ENCODE measurements around the gene OPCML.

The OPCML gene

DNA sequence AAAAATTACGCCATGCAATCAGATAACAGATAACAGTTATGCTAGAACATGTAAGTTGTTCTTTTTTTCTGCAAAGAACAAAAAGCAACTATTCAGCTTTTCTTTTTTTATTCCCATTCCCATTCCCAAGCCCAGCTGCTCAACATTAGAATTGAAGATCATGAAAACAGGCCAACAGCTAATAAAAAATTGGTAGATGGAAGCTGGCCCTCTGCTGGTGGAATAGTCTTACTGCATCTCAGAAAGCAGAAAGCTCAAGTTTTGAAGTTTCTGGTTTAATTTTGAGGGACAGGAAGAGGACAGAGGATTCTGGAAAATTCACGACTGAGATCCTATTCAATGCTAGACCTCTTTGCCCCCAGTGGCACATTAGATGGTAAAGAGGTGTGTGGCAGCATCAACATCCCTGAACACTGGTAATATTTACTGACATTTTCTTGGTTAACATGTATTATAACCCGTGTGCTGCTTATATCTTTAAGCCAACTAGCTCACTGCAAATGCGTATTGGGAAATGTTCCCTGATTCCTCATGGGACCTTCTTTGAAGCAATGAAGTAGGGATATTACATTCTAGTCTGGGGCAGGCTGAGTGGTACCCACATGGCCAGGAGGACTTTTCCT is 591.2 kb downstream of the OPCML start:
- no peak for DNase-seq (ENCODE audit: low spot score)

DNA sequence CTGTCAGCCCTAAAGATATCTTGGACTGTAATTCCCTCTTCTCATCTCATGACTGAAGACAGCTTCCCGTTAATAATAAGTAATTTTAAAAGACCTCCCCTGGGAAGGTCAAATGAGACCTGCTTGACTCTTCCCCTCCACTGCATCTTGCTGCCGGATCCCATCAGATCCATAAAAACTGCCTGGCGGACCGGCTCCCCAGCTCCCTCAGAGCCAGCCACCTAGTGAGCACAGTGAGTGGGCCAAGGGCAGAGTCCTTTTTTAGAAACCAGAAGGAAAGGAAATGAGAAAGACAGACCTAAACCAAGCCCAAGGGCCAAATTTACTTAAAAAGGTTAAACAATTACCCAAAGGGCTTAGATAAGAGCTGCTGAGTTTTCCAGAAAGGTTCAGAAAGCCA is 595.3 kb downstream of the OPCML start:
- no peak for DNase-seq (ENCODE audit: low spot score)

DNA sequence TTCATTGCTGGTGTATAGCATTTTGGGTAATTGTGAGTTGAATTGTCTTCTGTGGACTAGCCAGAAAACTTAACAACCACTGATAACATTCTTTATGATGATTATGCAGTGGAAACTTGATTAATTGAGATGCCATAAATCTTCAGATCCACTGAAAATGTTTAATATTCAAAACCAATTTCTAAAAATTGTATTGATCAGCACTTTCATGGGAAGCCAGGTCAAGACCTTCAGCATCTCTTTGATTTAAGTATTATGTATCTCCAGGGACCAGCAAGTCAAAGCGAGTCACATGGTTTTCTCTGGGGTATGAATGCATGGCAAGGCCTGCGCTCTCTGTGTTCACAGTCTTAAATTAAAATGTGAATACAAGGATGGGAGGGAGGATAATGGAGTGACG is 596.9 kb downstream of the OPCML start:
- no peak for DNase-seq (ENCODE audit: low spot score)

DNA sequence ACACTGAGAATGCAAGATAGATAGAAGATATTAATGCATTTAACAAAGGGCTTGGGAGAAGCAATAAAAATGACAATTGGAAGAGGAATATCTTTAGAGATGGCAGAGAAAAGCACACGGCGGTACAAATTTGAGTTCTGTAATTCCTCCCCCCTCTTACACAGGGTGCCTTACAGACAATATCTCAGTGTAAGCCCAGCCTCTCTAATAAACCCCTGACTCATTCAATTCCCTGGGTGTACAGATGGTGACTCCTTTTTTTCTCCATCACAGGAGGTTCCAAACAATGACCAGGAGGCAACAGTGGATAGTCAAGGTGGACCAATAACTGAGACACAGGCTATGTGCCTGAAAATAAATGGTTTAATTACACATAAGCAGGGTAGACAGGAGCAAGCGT is 598.6 kb downstream of the OPCML start:
- no peak for DNase-seq (ENCODE audit: low spot score)

DNA sequence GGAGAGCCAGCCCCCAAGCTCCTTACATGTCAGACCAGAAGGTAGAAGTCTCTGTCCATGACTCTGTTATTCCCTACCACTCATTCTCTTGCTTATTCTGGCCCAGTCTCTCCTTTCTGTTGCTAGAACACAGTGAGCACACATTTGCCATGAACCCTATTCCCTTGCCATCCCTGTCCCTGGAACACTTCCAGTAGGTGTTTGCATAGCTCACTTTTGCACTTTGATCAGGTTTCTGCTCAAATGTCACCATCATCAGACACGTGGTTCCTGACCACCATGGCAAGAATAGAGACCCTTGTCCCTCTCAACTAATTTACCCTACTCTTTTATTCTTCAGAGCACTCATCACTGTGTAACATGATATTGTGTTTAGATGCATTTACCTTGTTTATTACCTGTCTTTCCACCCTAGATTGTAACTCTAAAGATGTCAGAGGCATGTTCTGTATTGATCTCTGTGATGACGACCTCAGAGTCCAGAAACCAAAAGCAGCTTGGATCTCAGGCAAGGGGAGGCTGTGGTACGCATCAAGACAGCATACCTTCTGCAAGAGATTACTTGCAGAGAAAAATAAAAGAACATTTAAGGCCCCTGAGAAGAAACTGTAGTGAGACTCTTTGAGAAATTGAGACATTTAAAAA is 606.4 kb downstream of the OPCML start:
- no peak for DNase-seq (ENCODE audit: low spot score)

DNA sequence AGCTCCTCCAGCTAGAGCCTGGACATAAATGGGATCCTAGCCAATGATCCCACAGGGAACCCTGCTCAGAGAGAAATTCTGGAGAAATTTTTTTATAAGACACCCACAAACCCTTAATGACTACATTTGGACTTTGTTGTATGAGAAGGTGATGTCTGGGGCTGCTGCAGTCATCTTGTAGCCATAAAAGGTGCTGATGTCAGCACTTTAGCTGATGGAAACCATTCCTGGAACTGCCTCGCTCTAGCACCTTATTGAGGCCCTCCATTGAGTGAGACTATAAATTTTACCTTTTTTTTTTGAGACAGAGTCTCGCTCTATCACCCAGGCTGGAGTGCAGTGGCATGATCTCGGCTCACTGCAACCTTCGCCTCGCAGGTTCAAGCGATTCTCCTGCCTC is 610.7 kb downstream of the OPCML start:
- no peak for DNase-seq (ENCODE audit: low spot score)

DNA sequence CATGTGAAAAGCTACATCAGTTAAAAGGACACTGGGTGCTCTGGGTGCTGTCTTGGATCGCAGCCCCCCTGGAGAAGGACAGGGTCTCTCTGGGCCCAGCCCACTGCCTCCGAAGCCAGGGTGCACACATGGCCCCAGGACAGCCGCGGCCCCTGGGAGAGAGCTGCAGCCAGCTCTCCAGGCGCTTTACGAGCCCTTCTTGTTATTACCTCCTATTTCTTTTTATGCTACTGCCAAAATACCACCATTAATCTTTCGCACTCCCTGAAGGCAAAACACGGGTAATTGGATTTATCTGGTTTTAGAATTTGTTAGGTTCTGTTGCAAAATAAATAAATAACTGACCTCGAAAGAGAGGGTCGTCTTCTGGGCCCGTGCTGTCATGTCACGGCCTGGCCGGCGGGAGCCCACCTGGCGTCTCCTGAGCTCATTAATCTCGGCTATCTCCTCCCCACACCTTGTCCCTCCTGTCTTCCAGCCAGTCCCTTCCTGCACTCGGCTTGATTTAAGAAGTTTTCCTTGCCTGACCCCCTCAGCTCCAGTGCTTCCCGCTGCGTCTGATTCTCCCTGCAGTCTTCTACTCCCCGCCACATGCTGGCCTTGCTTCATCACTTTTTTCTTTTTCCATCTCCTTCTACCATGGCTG is 611.7 kb downstream of the OPCML start:
- no peak for DNase-seq (ENCODE audit: low spot score)

DNA sequence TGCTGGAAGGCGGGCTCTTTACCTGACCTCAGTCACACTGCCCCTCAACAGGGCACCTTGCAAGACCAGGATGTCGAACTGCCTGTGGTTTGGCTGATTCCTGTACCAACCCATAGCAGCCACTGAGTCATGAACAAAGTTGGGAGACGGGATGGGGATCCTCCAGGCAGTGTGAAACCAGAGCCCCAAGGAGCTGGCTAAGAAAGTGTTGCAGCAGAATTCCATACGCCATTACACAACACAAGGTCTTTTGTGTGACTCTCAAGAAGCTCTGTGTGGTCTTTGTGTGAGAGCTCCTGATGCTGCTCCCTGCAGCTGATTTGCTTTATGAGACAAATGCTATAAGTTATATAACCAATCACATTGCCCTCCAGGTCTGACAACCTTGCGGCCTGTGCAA is 617.7 kb downstream of the OPCML start:
- DNase-seq (ENCODE audit: low spot score): no peak

DNA sequence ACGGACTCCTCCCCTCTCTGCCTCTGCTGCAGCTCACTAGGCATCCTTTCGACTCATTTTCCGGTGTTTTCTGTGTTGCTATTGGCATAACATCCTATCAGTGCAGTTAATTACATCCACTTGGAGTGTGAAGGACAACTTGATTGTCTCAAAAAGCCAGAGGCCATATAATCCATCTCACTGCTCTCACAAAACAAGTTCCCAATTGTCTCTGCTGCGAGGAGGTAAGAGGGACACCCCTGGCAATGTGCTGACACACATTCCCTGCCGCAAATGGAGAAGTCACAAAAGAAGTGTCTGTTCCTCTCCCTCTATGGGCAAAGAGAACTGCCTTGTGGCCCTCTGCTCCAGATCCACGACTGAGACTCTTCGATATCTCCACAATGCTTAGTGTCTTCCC is 618.4 kb downstream of the OPCML start:
- DNase-seq (ENCODE audit: low spot score): no peak

DNA sequence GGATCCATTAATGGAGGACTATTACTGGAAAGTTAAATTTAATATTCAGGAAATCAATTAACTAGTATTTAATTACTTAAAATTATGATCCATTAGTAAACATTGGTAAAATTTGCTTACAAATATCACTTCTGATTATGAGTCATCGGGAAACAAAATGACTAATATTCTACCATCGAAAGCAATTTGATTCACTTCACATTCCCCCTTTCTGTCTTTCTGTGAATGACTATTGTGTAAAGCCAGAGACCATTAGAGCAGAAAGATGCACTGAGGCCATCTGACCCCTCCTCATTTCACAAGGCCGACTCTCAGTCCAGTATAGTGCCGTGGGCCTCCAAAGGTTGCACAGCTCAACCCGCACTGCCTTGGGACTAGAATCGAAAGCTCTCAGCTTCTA is 619.0 kb downstream of the OPCML start:
- DNase-seq (ENCODE audit: low spot score): no peak

DNA sequence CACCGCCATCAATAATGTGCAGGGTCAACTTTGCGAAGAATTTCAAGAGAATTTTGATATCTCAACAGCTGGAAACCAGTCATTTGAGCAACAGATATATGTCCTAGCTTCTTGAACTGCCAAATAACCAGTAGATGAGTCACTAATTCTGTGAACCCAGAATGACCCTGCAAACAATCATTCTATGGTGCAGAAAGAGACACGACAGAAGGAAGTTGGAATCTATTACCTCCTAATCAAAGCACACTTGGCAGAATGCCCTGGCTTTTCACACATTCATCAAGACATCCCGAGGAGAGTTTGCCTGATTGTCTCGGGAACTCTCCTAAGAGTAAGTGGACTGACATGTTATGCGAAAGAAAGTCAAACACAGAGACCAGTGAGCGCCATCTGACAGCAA is 621.1 kb downstream of the OPCML start:
- no peak for DNase-seq (ENCODE audit: low spot score)

DNA sequence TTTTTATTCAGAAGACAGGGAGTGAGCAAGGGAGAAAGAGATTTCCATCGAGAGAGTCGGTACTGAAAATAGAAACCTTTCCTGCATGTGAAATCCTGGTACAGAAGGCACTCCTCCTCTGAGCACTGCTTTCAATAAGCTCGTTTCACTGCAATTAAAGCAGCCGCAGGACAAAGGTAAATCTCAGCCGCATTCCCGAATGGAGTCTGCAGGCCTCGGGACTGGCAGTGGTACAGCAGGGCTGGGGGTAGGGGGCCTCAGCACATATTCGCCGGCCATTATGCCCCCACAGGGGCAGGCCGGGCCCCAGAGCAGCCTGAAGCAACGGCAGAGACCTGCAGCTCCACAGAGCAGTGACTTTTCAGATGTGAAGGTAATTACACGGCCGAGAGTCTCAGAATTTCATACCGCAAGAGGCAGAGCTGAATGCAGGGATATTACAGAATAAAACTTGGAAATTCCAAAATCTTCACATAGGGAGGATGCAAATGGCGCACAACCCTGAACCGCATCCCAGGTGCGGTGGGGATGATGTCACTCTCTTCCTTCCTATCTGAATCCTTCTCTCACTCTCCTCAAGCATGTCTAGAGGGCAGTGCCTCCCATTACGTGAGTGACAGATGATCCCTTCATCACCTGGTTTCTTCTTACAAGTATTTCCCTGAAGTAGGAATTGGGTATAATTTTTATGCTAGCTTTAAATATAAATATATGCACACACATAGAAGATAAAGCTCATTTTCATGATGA is 622.1 kb downstream of the OPCML start:
- DNase-seq (ENCODE audit: low spot score): no peak

DNA sequence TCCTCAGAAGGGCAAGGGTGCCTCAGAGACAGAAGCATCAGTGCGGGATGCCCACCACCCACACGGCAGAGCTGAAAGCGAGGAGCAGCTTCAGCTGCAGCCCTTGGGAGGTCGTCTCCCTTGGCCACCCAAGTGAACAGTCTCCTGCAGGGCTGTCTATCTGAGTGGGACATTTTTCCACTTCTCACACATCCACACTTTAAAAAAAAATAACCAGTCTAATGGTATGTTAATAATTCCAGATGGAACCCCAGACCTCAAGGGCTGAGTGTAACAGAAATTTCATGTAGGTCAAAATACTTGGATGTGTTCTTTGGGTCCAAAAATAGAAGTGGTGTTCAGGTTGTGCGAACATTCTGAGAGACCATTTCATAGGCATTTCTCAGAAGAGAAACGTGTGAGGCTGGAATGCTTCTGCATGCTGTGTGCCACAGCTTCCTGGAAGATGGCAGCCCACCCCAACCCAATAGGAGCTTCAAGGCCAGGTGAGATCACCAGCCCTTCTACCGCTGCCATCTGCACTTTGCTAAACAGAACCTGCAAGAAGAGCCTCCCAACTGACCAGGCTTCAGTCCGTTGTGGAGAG is 623.2 kb downstream of the OPCML start:
- no peak for DNase-seq (ENCODE audit: low spot score)

DNA sequence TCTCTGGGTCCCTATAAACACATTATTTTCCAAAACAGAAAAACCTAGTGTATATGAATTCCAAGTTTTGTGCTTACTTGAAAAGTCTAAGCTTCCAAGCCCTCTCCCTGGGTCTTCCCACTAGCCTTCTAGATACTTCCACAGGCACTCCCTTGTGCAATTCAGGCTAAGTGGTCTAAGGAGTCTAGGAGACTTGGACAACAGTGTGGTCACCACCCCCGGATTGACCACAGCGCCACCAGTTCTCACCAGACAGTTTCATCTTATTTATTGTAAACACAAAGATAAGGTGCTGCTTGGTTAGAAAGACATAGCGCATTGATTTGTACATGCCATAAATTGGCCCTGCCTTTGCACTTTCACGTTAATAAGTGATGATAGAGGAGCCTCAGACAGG is 623.9 kb downstream of the OPCML start:
- no peak for DNase-seq (ENCODE audit: low spot score)

DNA sequence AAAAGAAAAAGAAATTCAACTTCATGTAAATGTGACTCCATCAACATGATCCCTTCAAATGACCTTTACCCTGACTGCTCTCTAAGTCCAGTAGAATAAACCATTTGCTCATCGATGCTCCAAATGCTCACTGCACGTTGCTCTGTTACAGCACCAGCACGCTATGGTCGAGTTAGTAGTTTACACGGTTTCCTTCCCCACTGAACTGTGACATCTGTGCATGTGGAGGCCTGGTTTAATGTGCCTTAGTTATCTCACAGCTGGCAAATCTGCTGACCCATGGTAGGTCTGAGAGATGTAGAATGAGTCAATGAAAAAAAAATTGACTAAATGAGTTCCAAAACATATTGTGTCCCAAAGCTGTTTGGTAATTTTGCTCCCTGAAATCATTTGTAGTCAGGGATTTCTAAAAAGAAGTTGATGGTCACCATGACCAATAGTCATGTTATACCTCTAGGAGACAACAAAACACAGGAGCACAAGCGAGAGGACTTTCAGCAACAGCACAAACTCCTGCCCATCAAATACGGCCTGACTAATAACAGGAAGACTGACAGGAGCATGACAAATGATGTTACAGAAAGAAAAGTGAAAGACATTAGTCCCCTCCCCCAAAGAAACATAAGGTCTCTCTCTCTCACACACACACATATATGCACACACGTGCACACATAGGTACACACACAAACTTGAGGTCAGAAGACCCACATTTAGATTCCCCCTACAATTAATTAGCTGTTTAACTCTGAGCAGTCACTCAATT is 624.5 kb downstream of the OPCML start:
- DNase-seq (ENCODE audit: low spot score): no peak

DNA sequence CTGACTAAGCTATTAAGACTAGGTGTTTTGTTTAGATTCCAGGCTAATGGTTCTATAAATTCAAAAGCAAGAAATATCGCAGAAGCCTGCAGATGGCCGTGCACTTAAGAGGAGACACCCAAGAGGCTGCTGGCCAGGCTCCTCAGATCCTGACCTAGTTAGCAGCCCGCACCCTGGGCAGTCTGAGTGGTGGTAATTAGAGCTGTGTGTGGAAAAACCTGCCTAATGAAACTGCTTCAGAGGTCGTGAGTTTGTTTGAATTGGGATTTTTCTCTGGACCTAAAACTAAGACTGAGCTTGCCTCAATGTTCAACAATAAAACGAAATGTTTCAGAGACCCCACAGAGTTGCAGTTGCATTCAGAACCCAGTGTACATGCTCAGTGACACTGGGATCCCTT is 627.7 kb downstream of the OPCML start:
- DNase-seq (ENCODE audit: low spot score): no peak

DNA sequence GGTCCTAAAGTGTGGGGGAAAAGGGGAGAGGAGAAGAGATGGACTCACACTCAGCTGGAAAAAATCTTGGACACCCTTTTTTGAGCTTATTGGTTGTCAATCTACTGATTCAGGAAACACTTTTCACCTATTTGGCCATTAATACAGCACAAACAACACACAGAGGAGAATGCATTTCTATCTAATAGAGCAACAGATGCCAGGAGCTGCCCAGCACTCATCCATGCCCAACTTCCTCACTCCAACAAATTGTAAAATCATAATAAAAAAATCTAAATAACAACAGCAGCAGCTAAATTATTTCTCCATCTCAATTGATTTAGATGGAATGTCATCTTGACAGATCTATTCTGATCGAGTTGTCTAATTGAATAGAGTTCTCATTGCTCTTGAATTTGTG is 628.2 kb downstream of the OPCML start:
- no peak for DNase-seq (ENCODE audit: low spot score)

DNA sequence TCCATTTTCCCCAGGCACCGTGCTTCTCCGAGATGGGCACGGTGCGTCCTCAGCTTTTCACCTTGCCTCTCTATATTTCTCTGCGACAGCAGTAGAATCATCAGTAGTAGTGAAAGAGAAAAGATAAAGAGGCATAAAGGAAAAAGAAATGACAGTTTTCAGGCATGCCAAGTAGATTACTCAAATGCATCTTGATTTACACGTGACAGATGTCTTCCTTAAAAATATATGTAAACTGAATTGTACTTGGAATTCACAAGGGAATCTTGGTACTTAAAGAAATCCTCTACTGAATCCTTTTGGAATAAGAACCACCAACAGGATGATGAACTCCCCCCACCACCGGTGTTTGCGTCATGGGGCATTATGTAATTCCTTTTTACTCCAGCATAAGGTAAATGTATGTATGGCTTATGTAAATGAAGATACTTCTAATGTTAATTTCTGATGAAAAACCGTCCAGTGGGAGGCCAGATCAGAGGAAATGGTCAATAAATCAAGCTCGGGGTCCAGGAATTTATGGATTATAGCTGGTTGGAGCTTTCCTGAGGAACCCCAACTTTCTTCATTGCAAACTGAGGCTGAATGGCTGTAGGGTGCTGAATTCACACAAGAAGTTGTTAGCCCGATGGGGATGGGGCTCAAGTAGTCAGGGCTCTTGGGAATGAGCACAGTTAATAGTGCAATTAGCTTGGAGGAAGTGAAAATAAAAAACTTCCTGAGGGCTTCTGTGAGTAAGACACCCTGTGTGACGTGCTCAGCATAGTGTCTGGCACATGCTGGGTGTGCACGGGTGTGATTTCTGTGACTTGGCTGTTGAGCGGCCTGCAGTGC is 630.4 kb downstream of the OPCML start:
- no peak for DNase-seq (ENCODE audit: low spot score)

DNA sequence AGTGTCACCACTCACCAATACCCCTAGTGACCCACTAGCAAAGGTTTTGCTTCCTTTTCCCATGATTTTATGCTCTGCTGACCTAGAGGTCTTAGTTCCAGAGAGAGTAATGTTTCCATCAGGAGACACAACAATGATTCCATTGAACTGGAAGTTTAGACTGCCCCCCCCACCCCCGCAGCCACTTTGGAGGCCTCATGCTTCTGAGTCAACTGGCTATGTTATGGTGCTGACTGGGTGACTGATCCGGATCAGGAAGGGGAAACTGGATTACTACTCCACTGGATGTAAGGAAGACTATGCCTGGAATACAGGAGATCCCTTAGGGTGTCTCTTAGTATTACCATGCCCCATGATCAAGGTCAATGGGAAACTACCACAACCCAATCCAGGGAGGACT is 633.6 kb downstream of the OPCML start:
- no peak for DNase-seq (ENCODE audit: low spot score)

DNA sequence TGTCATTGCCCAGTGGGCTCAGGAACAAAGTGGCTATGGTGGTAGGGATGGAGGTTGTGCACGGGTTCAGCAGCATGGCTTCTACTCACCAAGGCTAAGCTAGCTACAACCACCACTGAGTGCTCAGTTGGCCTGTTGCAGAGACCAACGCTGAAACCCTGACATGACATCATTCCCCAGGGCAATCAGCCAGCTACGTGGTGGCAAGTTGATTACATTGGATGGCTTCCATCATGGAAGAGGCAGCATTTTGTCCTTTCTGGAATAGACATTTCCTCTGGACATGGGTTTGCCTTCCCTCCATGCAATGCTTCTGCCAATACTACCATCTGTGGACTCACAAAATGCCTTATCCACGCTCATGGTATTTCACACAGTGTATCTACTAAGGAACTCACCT is 634.3 kb downstream of the OPCML start:
- DNase-seq (ENCODE audit: low spot score): no peak

DNA sequence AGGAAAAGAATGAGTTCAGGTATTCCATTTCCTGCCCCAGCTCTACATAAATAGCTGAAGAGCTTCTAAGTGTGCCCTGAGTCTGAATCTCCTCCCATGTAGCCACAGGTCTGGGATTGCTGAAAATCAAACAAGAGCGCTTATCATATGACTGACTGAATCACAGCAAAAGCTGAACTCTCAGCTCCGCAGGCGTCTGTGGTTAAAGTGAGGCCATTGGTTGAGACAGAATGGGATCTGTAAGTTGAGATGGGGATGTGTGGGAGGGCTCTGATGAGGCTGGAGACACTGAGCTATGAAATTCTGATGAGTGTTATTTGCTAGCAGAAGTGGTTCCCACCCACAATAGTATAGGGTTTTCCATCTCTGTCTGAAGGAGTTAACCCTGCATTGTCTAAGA is 637.0 kb downstream of the OPCML start:
- no peak for DNase-seq (ENCODE audit: low spot score)
